GM23248 (cell line): ENCODE results near the gene MAP3K5. TPM values are rescaled to one million over a fixed set of nuclear protein-coding genes. Genes with fewer than 3 reads are reported as not detected.

ENCODE experiments used
- DNase-seq: peaks from one replicate; pipeline ENCODE4 v3.0.0-alpha.2; 2015
- H2AFZ ChIP-seq: fragments of 200-600 bp; sonication (generic); 2 replicates; pipeline ENCODE4 v1.6.1; 2016; ENCODE audit warnings: antibody characterized with exemption
- H3F3A ChIP-seq: fragments of 200-600 bp; sonication (generic); 2 replicates; pipeline ENCODE4 v1.6.1; 2016; ENCODE audit warnings: mild to moderate bottlenecking, antibody characterized with exemption, mixed run types; ENCODE audit not compliant: insufficient read depth
- H3K27ac ChIP-seq: fragments of 200-600 bp; sonication (generic); 2 replicates; pipeline ENCODE4 v1.5.1; 2016; ENCODE audit warnings: mild to moderate bottlenecking
- H3K27me3 ChIP-seq: fragments of 200-600 bp; sonication (generic); replicated peaks from 2 replicates; pipeline ENCODE4 v1.6.1; 2016; ENCODE audit warnings: mild to moderate bottlenecking; ENCODE audit not compliant: insufficient read depth
- H3K36me3 ChIP-seq: fragments of 200-600 bp; sonication (generic); 2 replicates; pipeline ENCODE4 v1.6.1; 2016; ENCODE audit warnings: low read depth, mild to moderate bottlenecking
- H3K4me1 ChIP-seq: fragments of 200-600 bp; sonication (generic); 2 replicates; pipeline ENCODE4 v1.6.1; 2016; ENCODE audit warnings: mild to moderate bottlenecking; ENCODE audit not compliant: insufficient read depth
- H3K4me2 ChIP-seq: fragments of 200-600 bp; sonication (generic); one replicate; pipeline ENCODE4 v1.6.1; 2016; ENCODE audit warnings: mild to moderate bottlenecking; ENCODE audit not compliant: unreplicated experiment
- H3K4me3 ChIP-seq: fragments of 200-600 bp; sonication (generic); 2 replicates; pipeline ENCODE4 v1.5.1; 2016; ENCODE audit warnings: mild to moderate bottlenecking
- H3K79me2 ChIP-seq: fragments of 200-600 bp; sonication (generic); 2 replicates; pipeline ENCODE4 v1.6.1; 2016; ENCODE audit warnings: mild to moderate bottlenecking; ENCODE audit not compliant: insufficient read depth
- H3K9ac ChIP-seq: fragments of 200-600 bp; sonication (generic); 2 replicates; pipeline ENCODE4 v1.6.1; 2016; ENCODE audit warnings: mild to moderate bottlenecking
- H3K9me2 ChIP-seq: fragments of 200-600 bp; sonication (generic); 2 replicates; pipeline ENCODE4 v1.6.1; 2016; ENCODE audit warnings: mixed run types, mild to moderate bottlenecking, moderate library complexity; ENCODE audit not compliant: insufficient read depth
- H3K9me3 ChIP-seq: fragments of 200-600 bp; sonication (generic); one replicate; pipeline ENCODE4 v1.6.1; 2017; ENCODE audit warnings: low read depth
- H4K20me1 ChIP-seq: fragments of 200-600 bp; sonication (generic); 2 replicates; pipeline ENCODE4 v1.6.0; 2016; ENCODE audit not compliant: insufficient read depth
- EZH2 ChIP-seq: fragments of 200-600 bp; sonication (generic); IDR thresholded peaks from 2 replicates; pipeline ENCODE4 v1.6.1; 2018; ENCODE audit warnings: antibody characterized with exemption, mild to moderate bottlenecking; ENCODE audit not compliant: insufficient read depth, poor library complexity, severe bottlenecking
- EZH2phosphoT487 ChIP-seq: fragments of 200-600 bp; sonication (generic); IDR thresholded peaks from 2 replicates; pipeline ENCODE4 v1.6.1; 2018; ENCODE audit warnings: antibody characterized with exemption, moderate library complexity, mild to moderate bottlenecking, low read depth; ENCODE audit not compliant: insufficient read depth
- WGBS, 2 experiments: methylation state at CpG; one replicate each; pipeline ENCODE4 v1.1.6; 2015 to 2017; ENCODE audit warnings: low lambda C conversion rate in 2 of 2, low coverage in 1 of 2; ENCODE audit errors: missing lambda C conversion rate in 2 of 2; 5-methylcytosine and 5-hydroxymethylcytosine counted together
- in situ Hi-C: fragments of 300-500 bp; cut with MboI; formaldehyde crosslinking; loops from 2 replicates; pipeline ENCODE4 v1.15.0; 2020
- polyA plus RNA-seq: library from polyadenylated mRNA; unstranded; fragments of >200 nt; fragmentation: Nextera tagmentation; extraction: Ambion mirVana; gene quantifications from 2 replicates; pipeline ENCODE4 v1.2.1, GENCODE V29; 2016
- total RNA-seq: library from RNA; depleted of rRNA; stranded (reverse); fragments of >200 nt; shearing (Covaris generic); gene quantifications from 2 replicates; pipeline ENCODE4 v1.2.3, GENCODE V29; 2014

MAP3K5 gene
- total and polyA plus RNA-seq, 2 experiments from 2014 or later, result 1.4 to 4.1 TPM

DNA sequence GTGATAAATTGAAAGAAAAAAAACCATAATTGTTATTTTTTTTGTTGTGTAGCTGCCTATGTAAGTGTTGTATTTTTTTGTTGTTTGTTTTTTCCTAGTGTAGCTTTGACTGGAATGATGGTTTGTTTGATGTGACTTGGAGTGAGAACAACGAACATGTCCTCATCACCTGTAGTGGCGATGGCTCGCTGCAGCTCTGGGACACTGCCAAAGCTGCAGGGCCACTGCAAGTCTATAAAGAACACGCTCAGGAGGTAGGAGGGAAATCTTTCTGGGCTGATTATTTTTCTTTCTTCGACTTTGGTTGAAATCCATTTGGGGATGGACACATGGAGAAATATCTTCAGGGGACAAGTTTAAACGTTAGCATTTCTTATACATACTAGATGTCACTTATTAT lies 33.9 kb upstream of the MAP3K5 start:
- H3K9ac ChIP-seq, result no peak overlapping the region
- no peak overlapping the region for H3K4me2 ChIP-seq
- no peak overlapping the region for H3K27ac ChIP-seq
- no peak for DNase-seq
- H4K20me1 ChIP-seq, result no peaks in the 10 kb centered on the region
- H3K4me1 ChIP-seq, result no peaks in the 10 kb centered on the region
- H3K9me2 ChIP-seq, result no peaks in the 10 kb centered on the region
- H3K79me2 ChIP-seq, result no peaks in the 10 kb centered on the region
- in situ Hi-C loops, result no loop called here
- 97% methylated on average over 6 of the region's 6 CpGs for WGBS, 2 experiments
- H3K4me3 ChIP-seq, result no peak overlapping the region
- peaks cover 20% of the 10 kb centered on the region for H3K36me3 ChIP-seq
- no peaks in the 10 kb centered on the region for H3F3A ChIP-seq
- no peaks in the 10 kb centered on the region for H3K27me3 ChIP-seq
- no peaks in the 10 kb centered on the region for H3K9me3 ChIP-seq
- H2AFZ ChIP-seq, result no peak overlapping the region
- TF ChIP-seq EZH2 (no peak), EZH2phosphoT487 (no peak)

DNA sequence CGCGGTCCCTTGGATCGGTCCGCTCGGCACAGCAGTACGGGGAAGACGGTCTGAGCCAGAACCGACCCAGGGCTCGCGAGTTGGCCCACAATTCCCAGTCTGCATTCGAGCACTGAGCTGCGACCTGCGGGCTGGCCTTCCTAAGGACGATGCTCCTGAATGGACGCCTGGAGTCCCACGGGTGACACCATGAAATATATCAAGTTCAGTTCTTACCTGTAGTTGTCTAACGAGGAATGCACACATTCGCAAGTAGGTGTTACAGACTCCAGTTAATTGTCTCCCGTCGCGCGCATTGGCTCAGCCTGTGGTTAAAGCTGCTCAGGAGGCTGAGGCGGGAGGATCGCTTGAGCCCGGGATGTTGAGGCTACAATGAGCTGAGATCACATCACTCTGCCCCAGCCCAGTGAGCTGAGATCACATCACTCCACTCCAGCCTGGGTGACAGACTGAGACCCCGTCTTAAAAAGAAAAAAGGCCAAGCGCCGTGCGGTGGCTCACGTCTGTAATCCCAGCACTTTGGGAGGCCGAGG lies 30.9 kb upstream of the MAP3K5 start:
- H3K9me2 ChIP-seq, result no peaks in the 10 kb centered on the region
- 43 to 46% methylated on average over 30 to 31 of the region's 31 CpGs for WGBS, 2 experiments
- no peaks in the 10 kb centered on the region for H4K20me1 ChIP-seq
- TF ChIP-seq EZH2 (no peak), EZH2phosphoT487 (no peak)
- no peaks in the 10 kb centered on the region for H3F3A ChIP-seq
- no peak for DNase-seq
- peak overlapping the region; percentile 93 for H3K4me3 ChIP-seq
- H3K4me2 ChIP-seq, result peak overlapping the region; percentile 86
- peak overlapping the region; percentile 94 for H3K9ac ChIP-seq
- H2AFZ ChIP-seq, result peak overlapping the region; percentile 100
- H3K36me3 ChIP-seq, result no peaks in the 10 kb centered on the region
- H3K27me3 ChIP-seq, result no peaks in the 10 kb centered on the region
- no peaks in the 10 kb centered on the region for H3K4me1 ChIP-seq
- no peaks in the 10 kb centered on the region for H3K9me3 ChIP-seq
- peak overlapping the region; percentile 88 for H3K27ac ChIP-seq
- no peaks in the 10 kb centered on the region for H3K79me2 ChIP-seq
- in situ Hi-C loops, result no loop called here

GRCh38 chr6:136822376-136823127 lies 30.3 kb upstream of the MAP3K5 start, which contains the start of gene PEX7:
PEX7 (plus strand) TSS chr6:136822592; CDS start chr6:136822666, 74 bp downstream.
- H3K9me2 ChIP-seq, result no peaks in the 10 kb centered on the region

GRCh38 chr6:136822046-136822375 lies 29.7 kb upstream of the MAP3K5 start:
- no peaks in the 10 kb centered on the region for H3K9me3 ChIP-seq
- no peaks in the 10 kb centered on the region for H3K9me2 ChIP-seq
- H3K4me1 ChIP-seq, result no peaks in the 10 kb centered on the region
- H3K4me3 ChIP-seq, result peak overlapping the region; percentile 93
- in situ Hi-C loops, result no loop called here
- H3K27me3 ChIP-seq, result no peaks in the 10 kb centered on the region
- WGBS, 2 experiments, result 0 to 1% methylated on average over 11 of the region's 11 CpGs
- H3K27ac ChIP-seq, result peak overlapping the region; percentile 88
- peak overlapping the region; percentile 94 for H3K9ac ChIP-seq
- H3K4me2 ChIP-seq, result peak overlapping the region; percentile 86
- peak; percentile 84 for DNase-seq
- H4K20me1 ChIP-seq, result no peaks in the 10 kb centered on the region
- no peaks in the 10 kb centered on the region for H3K36me3 ChIP-seq
- TF ChIP-seq EZH2, result no peak
- TF ChIP-seq EZH2phosphoT487, result no peak
- no peaks in the 10 kb centered on the region for H3F3A ChIP-seq
- H2AFZ ChIP-seq, result peak overlapping the region; percentile 100
- no peaks in the 10 kb centered on the region for H3K79me2 ChIP-seq

More at GRCh38 chr6:136822376-136823127, 30.3 kb upstream of the MAP3K5 start, which contains the start of gene PEX7:
- H3K4me1 ChIP-seq, result no peaks in the 10 kb centered on the region
- no peaks in the 10 kb centered on the region for H3K9me3 ChIP-seq
- H3K4me3 ChIP-seq, result peak within 1 kb of the TSS; percentile 93
- peak within 1 kb of the TSS; percentile 100 for H2AFZ ChIP-seq
- no peaks in the 10 kb centered on the region for H3F3A ChIP-seq
- no peaks in the 10 kb centered on the region for H4K20me1 ChIP-seq
- peak within 1 kb of the TSS; percentile 94 for H3K9ac ChIP-seq
- no peaks in the 10 kb centered on the region for H3K36me3 ChIP-seq
- peak within 1 kb of the TSS; percentile 86 for H3K4me2 ChIP-seq
- DNase-seq, result peak; percentile 96
- in situ Hi-C loops, result no loop called here
- H3K27me3 ChIP-seq, result no peaks in the 10 kb centered on the region
- H3K79me2 ChIP-seq, result no peaks in the 10 kb centered on the region
- 1% methylated on average over 39 to 76 of the region's 78 CpGs for WGBS, 2 experiments
- peak within 1 kb of the TSS; percentile 88 for H3K27ac ChIP-seq
- TF ChIP-seq EZH2, result no peak
- TF ChIP-seq EZH2phosphoT487, result no peak
